ENCODE measurements around the gene HYAL2. TPM values are rescaled to one million over a fixed set of nuclear protein-coding genes. Genes with fewer than 3 reads are reported as not detected.

The HYAL2 gene
- total RNA-seq, 2 donors from 2014 or later = 53.4 to 103 TPM

DNA sequence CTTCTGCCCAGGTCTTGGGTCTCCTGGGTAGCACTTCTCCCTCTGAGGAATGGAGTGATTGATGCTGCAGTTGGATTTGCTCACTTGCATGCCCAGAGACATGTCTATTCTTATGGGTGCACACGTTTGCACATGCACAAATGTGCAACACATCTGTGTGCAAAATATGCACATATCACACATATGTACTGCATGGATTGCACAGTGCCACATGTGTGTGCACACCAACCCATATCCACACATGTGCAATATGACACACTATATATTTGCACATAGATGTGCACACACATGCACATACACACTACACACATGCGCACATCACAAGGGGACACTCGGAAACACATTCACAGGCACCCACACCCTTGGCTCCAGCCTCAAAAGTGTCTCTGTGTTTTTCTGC, 54.3 kb downstream of the HYAL2 start:
- intact Hi-C loops (cut with DNase I) = no loop called here
- no peak for DNase-seq

More for the DNA sequence above, 54.3 kb downstream of the HYAL2 start:
- no peak for ATAC-seq

Other genes starting within 250 kb of the HYAL2 start
- gene RBM5, start 233.8 kb downstream of the HYAL2 start, total RNA-seq = 10 to 100 TPM; 66.6 to 69.7 TPM
- gene SEMA3F, start 167.4 kb downstream of the HYAL2 start, total RNA-seq = 10 to 100 TPM; 12.5 to 24.0 TPM
- gene GNAT1, start 131.1 kb downstream of the HYAL2 start, total RNA-seq = not detected
- gene SLC38A3, start 117.5 kb downstream of the HYAL2 start, total RNA-seq = 1 to 10 TPM; 5.2 to 7.7 TPM
- 100 to 1,000 TPM; 179 to 181 TPM for gene GNAI2, start 86.5 kb downstream of the HYAL2 start, total RNA-seq
- gene SEMA3B, start 53.6 kb downstream of the HYAL2 start, total RNA-seq = 10 to 100 TPM; 14.3 to 32.6 TPM
- gene LSMEM2, start 43.7 kb downstream of the HYAL2 start, total RNA-seq = 1 to 10 TPM; 1.4 to 6.6 TPM
- gene IFRD2, start 30.3 kb downstream of the HYAL2 start, total RNA-seq = 10 to 100 TPM; 53.1 to 68.8 TPM
- 1 to 10 TPM; 1.7 to 1.8 TPM for gene HYAL3, start 23.3 kb downstream of the HYAL2 start, total RNA-seq
- gene NAA80, start 23.3 kb downstream of the HYAL2 start, total RNA-seq = 1 to 10 TPM; 5.8 to 7.2 TPM
- 10 to 100 TPM; 24.6 to 26.6 TPM for gene HYAL1, start 19.2 kb downstream of the HYAL2 start, total RNA-seq
- gene TUSC2, start 5.5 kb upstream of the HYAL2 start, total RNA-seq = 10 to 100 TPM; 26.2 to 27.5 TPM
- 10 to 100 TPM; 20.7 to 25.6 TPM for gene RASSF1, start 18.1 kb upstream of the HYAL2 start, total RNA-seq
- under 1 TPM in 1 of 2 donors, not detected in 1; 0.29 TPM for gene ZMYND10, start 23.0 kb upstream of the HYAL2 start, total RNA-seq
- gene NPRL2, start 28.0 kb upstream of the HYAL2 start, total RNA-seq = 10 to 100 TPM; 12.6 to 19.9 TPM
- gene CYB561D2, start 28.1 kb upstream of the HYAL2 start, total RNA-seq = 1 to 10 TPM; 7.6 to 9.2 TPM
- 10 to 100 TPM; 28.7 to 33.4 TPM for gene TMEM115, start 36.8 kb upstream of the HYAL2 start, total RNA-seq
- 1 to 10 TPM; 4.6 to 7.8 TPM for gene CACNA2D2, start 180.9 kb upstream of the HYAL2 start, total RNA-seq
- 10 to 100 TPM; 29.7 to 32.3 TPM for gene C3orf18, start 245.0 kb upstream of the HYAL2 start, total RNA-seq
- 10 to 100 TPM; 11.8 to 19.7 TPM for gene HEMK1, start 246.8 kb upstream of the HYAL2 start, total RNA-seq

All from left cardiac atrium (tissue), 4 donors.